Osteoblast (primary cell): Measurements from ENCODE around the gene GNB5. TPM values are rescaled to one million over a fixed set of nuclear protein-coding genes. Genes with fewer than 3 reads are reported as not detected.

Source experiments
- DNase-seq: peaks from one replicate; pipeline ENCODE4 v3.0.0; 2011; ENCODE audit warnings: low spot score, mixed read lengths; ENCODE audit not compliant: insufficient read length; ENCODE audit errors: missing footprints
- H2AFZ ChIP-seq: 2 replicates; pipeline ENCODE4 v1.6.0; 2011; ENCODE audit warnings: mild to moderate bottlenecking, low read length
- H3K27ac ChIP-seq: 2 replicates; pipeline ENCODE4 v1.5.1; 2011; ENCODE audit warnings: mild to moderate bottlenecking, low read depth, low read length, moderate library complexity
- H3K27me3 ChIP-seq: 2 replicates; pipeline ENCODE4 v1.6.0; 2012; ENCODE audit warnings: mild to moderate bottlenecking, control low read depth, inconsistent platforms, low read length, moderate library complexity; ENCODE audit not compliant: insufficient read depth
- H3K36me3 ChIP-seq: 2 replicates; pipeline ENCODE4 v1.5.1; 2011; ENCODE audit warnings: mild to moderate bottlenecking, low read length, control low read depth, moderate library complexity; ENCODE audit not compliant: insufficient read depth
- H3K4me1 ChIP-seq: 2 replicates; pipeline ENCODE4 v1.5.1; 2011; ENCODE audit warnings: mild to moderate bottlenecking, low read length, control low read depth, moderate library complexity; ENCODE audit not compliant: insufficient read depth
- H3K4me2 ChIP-seq: 2 replicates; pipeline ENCODE4 v1.6.0; 2011; ENCODE audit warnings: mild to moderate bottlenecking, low read length; ENCODE audit not compliant: insufficient read depth
- H3K4me3 ChIP-seq: fragments of 200-600 bp; sonication (generic); 3 replicates; pipeline ENCODE4 v1.5.1; 2012; ENCODE audit warnings: mild to moderate bottlenecking, low read length, inconsistent platforms; ENCODE audit not compliant: insufficient read depth
- H3K79me2 ChIP-seq: 2 replicates; pipeline ENCODE4 v1.6.0; 2012; ENCODE audit warnings: mild to moderate bottlenecking, low read length, control low read depth, inconsistent platforms; ENCODE audit not compliant: insufficient read depth
- H3K9me3 ChIP-seq: 2 replicates; pipeline ENCODE4 v1.5.1; 2011; ENCODE audit warnings: low read depth, low read length, control low read depth
- H4K20me1 ChIP-seq: 2 replicates; pipeline ENCODE4 v1.6.0; 2012; ENCODE audit warnings: mild to moderate bottlenecking, low read length, control low read depth; ENCODE audit not compliant: insufficient read depth
- CTCF ChIP-seq: IDR thresholded peaks from 2 replicates; pipeline ENCODE4 v1.5.1; 2011; ENCODE audit warnings: mild to moderate bottlenecking, low read depth, low read length, moderate library complexity; ENCODE audit errors: extremely low read depth
- total RNA-seq: library from RNA; depleted of rRNA; stranded (reverse); fragments of >200 nt; gene quantifications from 2 replicates; pipeline ENCODE4 v1.2.3, GENCODE V29; 2012

The GNB5 gene
- total RNA-seq, 1 donor: 26.4 TPM

GRCh38 chr15:52103217-52104207 is 87.7 kb downstream of the GNB5 start:
- H3K36me3 ChIP-seq: no peaks in the 10 kb centered on the region
- no peaks in the 10 kb centered on the region for H3K79me2 ChIP-seq
- H3K27me3 ChIP-seq: peaks cover under 1% of the 10 kb centered on the region
- H4K20me1 ChIP-seq: no peaks in the 10 kb centered on the region
- TF ChIP-seq CTCF: no peak
- H3K9me3 ChIP-seq: no peaks in the 10 kb centered on the region
- peak overlapping the region; percentile 38 for H3K4me2 ChIP-seq
- DNase-seq: peak; percentile 91
- H2AFZ ChIP-seq: no peak overlapping the region
- no peak overlapping the region for H3K4me3 ChIP-seq
- H3K4me1 ChIP-seq: peaks cover 20% of the 10 kb centered on the region
- peak overlapping the region; percentile 80 for H3K27ac ChIP-seq

GRCh38 chr15:52102463-52102862 is 88.7 kb downstream of the GNB5 start:
- Histone ChIP-seq H3K36me3 (no peaks in the 10 kb centered on the region), H3K4me1 (peaks cover 20% of the 10 kb centered on the region), H3K27me3 (no peaks in the 10 kb centered on the region), H3K4me3 (no peak overlapping the region), H4K20me1 (no peaks in the 10 kb centered on the region), H3K4me2 (no peak overlapping the region), H2AFZ (no peak overlapping the region), H3K27ac (peak overlapping the region; percentile 80), H3K79me2 (no peaks in the 10 kb centered on the region), H3K9me3 (no peaks in the 10 kb centered on the region)
- no peak for TF ChIP-seq CTCF
- no peak for DNase-seq

GRCh38 chr15:52101542-52102323 is 89.5 kb downstream of the GNB5 start:
- no peak overlapping the region for H3K4me2 ChIP-seq
- no peak for TF ChIP-seq CTCF

More at GRCh38 chr15:52101542-52102323, 89.5 kb downstream of the GNB5 start:
- H4K20me1 ChIP-seq: no peaks in the 10 kb centered on the region
- H2AFZ ChIP-seq: no peak overlapping the region
- H3K4me1 ChIP-seq: peaks cover 20% of the 10 kb centered on the region
- no peak for DNase-seq
- H3K36me3 ChIP-seq: no peaks in the 10 kb centered on the region
- no peaks in the 10 kb centered on the region for H3K27me3 ChIP-seq
- H3K9me3 ChIP-seq: no peaks in the 10 kb centered on the region
- H3K27ac ChIP-seq: peak overlapping the region; percentile 80
- H3K4me3 ChIP-seq: no peak overlapping the region
- H3K79me2 ChIP-seq: no peaks in the 10 kb centered on the region
